Occipital lobe (tissue), 3 donors: ENCODE results near the gene NID1. TPM values are rescaled to one million over a fixed set of nuclear protein-coding genes. Genes with fewer than 3 reads are reported as not detected.
"Not testable (repeated sequence)": the region's sequence is repeated elsewhere in the genome, so short reads cannot be mapped to it uniquely, and the experiment has no call there.

Experiments used
- DNase-seq: peaks from one replicate; lab custom pipeline; 2025; lab: John Stamatoyannopoulos, UW
- small RNA-seq: library from RNA; depleted of rRNA; stranded (forward); fragments of <200 nt; gene quantifications from one replicate; pipeline ENCODE3, GENCODE V24; 2014
- total RNA-seq: library from RNA; depleted of rRNA; stranded (reverse); fragments of >200 nt; gene quantifications from one replicate; pipeline ENCODE4 v1.2.3, GENCODE V29; 2014

Gene NID1
- total RNA-seq, 1 donor from 2014 or later, result 17.6 TPM

DNA sequence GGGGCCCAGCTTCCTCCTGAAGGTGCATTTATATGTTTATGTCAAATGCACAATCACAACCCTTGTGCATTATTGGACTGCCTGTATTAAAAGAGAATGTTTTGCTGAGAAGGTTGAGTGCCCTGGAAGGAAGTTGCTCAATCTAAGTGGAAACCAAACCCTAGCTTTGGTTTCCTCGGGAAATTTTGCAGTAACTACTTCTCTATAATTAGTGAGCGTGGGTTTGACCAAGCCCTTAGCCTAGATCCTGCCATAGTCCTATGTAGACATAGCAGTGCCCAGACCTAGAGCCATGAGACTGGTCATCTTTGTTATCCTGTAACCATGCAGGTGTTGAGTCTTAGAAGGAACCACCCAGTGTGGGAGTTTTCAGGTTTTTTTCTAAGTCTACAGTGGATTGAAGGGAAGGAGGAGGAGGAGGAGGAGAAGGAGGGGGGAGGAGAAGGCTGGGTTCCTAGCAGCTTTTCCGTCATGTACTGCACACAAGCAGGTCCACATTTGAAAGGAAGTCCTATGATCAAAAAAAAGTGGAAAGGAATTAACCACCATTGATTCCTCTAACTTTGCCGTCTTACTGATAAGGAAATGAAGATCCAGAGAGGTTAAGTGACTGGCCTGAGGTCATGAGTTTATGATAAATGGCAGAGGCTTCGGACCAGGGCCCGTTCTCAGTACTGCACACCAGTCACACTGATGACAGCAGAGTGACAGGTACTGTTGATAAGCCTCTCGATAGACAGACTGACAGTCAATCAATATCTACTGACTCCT, 126.0 kb downstream of the NID1 start:
- DNase-seq, result no peak

- no peak for DNase-seq
Observed at GRCh38 chr1:235937123-235937522, 127.8 kb downstream of the NID1 start.

GRCh38 chr1:235935235-235936225, 129.4 kb downstream of the NID1 start:
- no peak for DNase-seq

DNA sequence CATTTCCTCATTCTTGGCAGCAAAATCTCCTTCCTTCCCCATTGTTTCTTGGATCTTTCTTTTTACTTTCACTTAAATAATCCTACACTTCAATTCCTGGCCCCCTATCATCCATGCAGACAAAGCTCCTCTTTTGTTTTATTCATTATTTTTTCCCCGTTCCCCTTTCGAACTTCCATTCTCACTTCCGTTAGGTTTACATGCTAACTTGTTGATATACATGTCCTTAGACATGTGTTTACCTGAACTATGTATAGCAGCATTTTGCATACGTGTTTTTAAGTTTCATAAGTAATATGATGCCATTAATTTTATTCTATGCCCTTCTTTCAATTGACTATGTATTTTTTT, 131.1 kb downstream of the NID1 start:
- no peak for DNase-seq

DNA sequence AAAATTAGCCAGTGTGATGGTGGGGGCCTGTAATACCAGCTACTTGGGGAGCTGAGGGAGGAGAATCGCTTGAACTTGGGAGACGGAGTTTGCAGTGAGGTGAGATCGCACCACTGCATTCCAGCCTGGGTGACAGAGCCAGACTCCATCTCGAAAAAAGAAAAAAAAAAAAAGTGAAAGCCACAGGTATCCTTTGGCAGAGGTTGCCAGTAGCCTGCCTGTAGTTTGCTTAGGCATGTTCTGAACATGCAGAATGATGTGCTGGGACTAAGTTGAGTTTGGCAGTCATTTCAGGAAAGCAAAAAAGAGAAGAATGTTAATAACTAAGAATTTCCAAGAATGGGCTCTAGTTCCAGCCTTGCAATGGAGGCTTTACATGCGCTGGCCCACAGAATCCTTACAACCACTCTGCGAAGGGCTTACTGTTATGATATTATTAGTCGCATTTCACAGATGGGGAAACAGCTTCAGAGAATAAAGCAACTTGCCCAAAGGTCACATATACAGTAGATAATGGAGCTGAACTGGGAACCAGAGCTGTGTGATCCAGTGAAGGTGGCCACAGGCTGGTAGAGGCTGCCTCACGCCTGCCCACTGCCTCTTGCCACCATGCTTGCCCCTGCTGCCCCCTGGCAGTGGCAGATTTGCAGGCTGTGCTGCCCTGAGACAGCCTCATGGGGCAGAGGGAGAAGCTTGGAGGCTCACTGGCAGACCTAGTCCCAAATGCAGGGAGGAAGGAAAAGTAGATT, 131.7 kb downstream of the NID1 start:
- no peak for DNase-seq

GRCh38 chr1:235932090-235932510, 132.8 kb downstream of the NID1 start:
- DNase-seq, result no peak

- DNase-seq, result no peak
Observed at GRCh38 chr1:235931171-235931738, 133.6 kb downstream of the NID1 start.

- DNase-seq, result no peak
Observed at GRCh38 chr1:235930543-235930942, 134.3 kb downstream of the NID1 start.

DNA sequence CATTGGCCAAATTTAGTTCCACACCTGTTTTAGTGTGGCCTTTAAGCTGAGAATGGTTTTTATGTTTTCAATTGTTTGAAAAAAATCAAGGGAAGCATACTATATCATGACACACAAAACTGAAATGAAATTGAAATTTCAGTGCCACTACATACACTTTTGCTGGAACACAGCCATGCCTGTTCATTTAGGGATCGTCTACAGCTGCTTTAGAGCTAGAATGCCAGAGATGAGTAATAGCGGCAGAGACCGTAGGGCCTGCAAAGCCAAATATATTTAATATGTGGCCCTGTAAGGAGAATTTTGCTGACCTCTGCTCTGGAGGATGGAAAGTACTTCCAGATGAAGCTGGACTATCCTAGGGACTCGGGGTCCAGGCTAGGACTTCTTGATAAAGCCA, 135.7 kb downstream of the NID1 start:
- no peak for DNase-seq

- no peak for DNase-seq
Observed at GRCh38 chr1:235928197-235928596, 136.7 kb downstream of the NID1 start.

- DNase-seq, result not testable (repeated sequence)
Observed at GRCh38 chr1:235927551-235927950, 137.3 kb downstream of the NID1 start.

Small RNA genes within 50 kb of the gene (small RNA-seq; reads per million reads assigned to genes)
- not detected for gene RF00019

Other genes starting within 250 kb of the NID1 start
- 69.7 TPM for gene LYST, start 198.2 kb downstream of the NID1 start, total RNA-seq
- 52.4 TPM for gene GPR137B, start 77.4 kb upstream of the NID1 start, total RNA-seq
- gene ERO1B, start 216.9 kb upstream of the NID1 start, total RNA-seq, result 27.3 TPM